HG03571 (cell line): Measurements from ENCODE around the gene PHYH.
"Not testable (repeated sequence)": the region's sequence is repeated elsewhere in the genome, so short reads cannot be mapped to it uniquely, and the experiment has no call there.

ENCODE experiments used
- ATAC-seq: cut with Tn5 transposase; IDR thresholded peaks from one replicate; pipeline ENCODE4 v1.9.1; 2021; ENCODE audit not compliant: unreplicated experiment

The PHYH gene

DNA sequence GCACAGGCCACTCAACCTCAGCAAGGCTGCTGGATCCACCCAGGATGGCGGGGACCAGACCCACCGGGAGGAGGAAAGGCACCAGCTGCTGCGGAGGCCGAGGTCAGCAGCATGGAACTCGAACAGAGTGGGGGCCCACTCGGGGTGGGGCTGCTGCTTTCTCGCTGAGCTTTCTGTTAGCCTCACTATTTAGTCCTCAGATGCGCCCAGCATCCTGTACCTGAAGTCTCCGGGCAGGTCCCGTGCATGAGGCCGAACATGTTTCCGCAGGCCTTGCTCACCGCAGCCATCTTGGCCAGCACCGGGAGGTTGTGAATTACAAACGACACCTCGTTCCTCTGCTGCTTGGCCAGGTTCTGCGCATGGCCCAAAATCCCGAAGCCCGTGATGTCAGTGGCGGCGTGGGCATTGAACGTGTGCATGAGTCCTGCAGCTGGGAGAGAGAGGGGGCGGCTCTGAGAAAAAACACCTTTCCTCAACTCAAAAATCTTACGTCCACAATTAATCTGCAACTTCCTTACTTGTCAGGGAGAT lies 22.8 kb upstream of the PHYH start:
- no peak for ATAC-seq

DNA sequence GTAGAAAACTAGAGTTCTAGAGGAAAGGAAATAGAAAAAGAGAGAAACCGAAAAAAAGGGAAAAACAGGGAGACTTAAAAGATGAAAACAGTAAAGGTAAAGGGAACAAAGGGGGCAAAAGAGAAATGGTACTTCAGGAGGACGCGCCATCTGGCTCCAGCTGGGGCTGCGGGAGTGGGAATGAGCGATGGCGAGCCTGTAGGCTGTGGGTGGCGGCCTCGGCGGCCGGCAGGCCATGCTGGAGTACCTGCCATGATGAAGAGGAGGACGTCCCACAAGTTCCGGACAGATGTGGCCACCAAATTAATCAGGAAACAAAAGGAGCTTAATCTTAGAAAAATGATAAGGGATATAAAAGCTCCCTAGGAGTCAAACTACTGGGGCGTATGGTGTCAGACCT lies 21.7 kb upstream of the PHYH start:
- ATAC-seq, result no peak

DNA sequence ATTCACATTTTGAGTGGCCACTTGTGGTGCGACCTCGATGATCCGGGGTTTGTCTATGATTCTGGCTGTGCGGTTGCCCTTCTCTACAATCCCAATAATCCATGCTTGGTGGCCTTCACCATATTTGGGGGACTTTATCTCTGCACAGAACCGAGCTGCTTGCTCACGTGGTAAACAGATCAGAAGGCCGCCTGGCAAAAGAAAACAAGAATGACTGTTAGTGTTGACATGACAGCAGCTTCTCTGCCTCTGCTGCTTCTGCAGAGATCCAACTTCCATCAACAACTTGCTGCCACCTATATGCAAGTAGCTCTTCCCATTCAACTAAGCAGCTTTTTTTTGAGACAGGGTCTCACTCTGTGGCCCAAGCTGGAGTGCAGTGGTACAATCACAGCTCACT lies 19.3 kb upstream of the PHYH start:
- no peak for ATAC-seq

DNA sequence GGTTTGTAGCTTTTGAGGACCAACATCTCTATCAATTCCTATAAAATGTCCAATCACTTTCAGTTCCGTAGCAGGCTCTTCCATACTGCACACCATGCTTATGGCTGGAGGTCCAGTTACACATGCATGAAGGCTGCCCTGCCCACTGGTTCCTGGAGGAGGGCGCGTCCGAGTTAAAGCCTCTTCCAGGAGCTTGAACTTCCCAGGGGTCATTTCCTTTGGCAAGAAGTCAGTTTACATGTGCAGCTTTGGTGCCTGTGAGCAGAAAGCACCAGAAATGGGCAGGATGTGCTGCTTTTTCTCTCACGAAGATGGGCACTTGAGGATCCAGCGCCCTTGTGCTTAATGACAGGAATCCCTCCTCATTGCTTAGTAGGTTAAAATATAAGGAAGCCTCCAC lies 17.6 kb upstream of the PHYH start:
- ATAC-seq, result no peak

DNA sequence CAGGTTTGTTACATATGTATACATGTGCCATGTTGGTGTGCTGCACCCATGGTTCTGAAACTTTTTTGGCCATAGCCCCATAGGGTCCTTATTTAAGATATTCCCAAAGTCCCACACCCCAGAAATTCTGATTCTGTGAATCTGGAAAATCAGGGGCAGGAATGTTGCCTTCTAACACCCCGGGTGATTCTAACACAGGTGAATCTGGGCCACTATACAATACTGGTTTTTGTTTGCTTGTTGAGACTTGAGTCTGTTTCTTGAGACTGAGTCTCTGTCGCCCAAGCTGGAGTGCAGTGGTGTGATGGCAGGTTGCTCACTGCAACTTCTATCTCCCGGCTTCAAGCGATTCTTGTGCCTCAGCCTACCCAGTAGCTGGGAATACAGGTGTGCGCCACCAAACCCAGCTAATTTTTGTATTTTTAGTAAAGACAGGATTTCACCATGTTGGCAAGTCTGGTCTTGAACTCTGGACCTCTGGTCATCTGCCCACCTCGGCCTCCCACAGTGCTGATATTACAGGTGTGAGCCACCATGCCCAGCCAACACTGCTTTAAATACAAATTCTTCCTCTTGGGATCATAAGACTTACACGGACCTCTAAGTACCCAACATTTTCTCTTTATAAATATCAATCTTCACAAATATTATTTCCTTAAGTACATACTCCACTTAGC lies 16.9 kb upstream of the PHYH start:
- ATAC-seq, result no peak

DNA sequence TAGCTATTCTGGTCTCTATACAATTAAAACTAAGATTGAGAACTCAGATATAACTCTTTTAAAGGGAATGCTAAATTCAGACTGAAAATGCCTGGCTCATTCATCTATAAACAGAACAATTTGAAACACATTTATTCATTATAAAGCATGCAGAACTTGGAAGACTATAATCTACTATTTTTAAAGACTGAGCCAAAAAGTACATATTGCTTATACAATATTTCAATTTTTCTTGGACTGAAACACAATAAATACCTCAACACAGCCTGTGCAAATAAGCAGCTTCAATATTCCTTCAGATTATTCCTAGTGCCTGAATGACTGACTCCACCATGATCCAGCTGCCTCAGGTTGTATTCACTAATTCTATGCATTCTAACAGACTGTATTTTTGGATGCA lies 15.5 kb upstream of the PHYH start:
- ATAC-seq, result no peak

DNA sequence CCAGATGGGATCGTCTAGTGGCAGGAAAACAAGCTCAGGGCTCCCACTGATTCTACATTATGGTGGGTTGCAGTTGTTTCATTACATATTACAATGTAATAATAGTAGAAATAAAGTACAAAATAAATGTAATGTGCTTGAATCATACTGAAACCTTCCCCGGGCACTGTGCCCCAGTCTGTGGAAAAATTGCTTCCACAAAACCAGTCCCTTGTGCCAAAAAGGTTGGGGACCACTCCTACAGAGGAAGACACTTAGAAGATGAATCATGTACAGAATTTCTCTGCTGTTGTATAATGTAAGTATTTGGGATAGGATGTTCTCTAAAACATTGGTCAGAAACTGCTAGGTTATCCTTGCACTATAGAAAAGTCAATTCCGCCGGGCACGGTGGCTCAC lies 11.3 kb upstream of the PHYH start:
- ATAC-seq, result no peak

DNA sequence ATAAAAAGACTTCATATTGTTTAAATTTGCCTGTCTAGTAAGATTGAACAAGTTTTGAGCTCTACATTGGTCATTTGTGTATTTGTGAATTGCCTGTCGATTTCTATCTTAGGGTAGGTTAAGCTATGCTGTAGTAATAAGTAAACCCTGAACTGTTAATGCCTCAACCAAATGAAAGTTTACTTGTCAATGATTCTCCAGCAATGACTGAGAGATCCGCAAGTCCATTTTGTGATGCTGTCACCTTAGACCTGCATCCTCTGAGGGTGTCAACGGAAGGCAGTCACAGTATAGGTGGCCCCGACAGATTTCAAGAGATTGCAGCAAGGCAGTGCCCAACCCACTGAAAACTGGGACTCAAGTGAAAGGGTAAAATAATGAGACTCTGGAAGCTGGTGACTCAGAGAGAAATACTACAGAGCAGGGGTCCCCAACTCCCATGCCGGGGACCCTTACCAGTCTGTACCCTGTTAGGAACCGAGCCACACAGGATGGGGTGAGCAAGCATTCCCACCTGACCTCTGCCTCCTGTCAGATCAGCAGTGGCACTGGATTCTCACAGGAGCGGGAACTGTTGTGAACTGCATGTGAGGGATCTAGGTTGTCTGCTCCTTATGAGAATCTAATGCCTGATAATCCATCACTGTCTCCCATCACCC lies 10.8 kb upstream of the PHYH start:
- ATAC-seq, result no peak

DNA sequence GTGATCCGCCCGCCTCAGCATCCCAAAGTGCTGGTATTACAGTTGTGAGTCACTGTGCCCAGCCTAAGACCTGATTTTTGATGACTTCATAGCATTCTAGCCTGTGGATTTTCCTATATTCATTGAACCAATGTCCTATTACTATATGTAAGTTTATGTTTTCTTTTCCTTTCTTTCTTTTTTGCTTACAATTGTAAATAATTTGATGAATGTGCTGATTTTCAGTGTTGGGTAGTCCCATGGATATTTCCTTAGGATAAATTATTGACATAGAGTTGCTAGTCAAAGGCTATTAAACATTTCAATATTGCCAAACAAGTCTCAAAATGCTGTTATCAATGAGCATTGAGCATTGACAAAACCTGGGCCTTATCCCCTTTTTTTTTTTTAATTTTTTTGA lies 9.9 kb upstream of the PHYH start:
- ATAC-seq, result no peak

DNA sequence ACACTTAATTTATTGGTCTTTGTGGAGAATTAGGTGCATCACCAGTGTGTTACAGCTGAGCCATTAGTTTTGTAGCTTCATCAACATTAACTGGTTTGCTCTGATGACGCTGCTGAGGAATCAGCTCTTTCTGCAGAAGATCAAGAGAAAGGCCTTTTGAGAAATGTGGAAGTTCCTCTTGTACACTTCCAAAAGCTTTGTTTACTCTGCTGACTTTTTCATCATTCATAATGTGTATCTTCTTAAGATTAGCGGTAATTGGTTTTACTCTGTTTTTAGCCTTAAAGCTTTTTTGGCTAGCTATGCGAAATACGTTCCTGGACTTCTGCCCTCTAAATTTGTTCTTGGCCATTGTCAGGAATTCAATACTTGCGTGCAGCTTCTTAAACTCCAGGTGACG lies 8.2 kb upstream of the PHYH start:
- ATAC-seq, result no peak

DNA sequence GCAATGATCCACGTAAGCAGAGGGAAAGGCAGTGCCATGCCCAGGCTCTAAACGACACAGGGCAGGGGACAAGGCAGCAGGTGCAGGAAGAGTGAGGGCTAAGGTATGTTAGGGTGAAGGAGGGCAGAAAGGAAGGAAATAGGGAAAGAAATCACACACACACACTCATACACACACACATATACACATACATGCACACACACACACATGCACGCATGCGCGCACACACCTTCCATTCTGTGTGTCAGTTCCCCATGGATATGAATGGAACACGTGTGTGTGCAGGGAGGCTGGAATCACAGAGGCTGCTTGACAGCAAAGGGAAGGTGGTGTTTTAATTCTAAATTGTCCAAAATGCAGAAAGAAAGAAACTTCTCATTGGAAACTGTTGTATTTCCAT lies 6.2 kb upstream of the PHYH start:
- ATAC-seq, result no peak

DNA sequence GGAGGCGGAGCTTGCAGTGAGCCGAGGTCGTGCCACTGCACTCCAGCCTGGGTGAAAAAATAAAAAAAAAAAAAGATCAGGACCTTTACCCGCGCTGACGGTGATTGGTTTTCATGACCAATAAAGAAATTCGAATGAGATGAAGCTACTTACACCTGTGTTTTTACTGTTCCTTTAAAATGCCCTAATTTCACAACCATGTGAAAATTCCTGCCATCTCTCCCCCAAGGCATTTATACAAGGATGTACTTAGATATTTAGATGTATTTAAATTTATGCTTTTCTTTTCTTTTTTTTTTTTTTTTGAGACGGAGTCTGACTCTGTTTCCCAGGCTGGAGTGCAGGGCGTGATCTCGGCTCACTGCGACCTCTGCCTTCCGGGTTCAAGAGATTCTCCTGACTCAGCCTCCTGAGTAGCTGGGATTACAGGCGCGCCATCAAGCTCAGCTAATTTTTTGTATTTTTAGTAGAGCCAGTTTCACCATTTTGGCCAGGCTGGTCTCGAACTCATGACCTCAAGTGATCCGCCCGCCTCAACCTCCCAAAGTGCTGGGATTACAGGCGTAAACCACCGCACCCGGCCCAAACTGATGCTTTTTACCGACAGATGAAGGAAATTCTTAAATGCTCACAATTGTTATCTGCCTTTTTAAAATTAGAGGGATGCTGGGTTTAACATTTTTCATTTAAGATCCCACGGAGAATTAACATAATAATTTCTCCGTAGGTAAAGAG lies 3.1 kb upstream of the PHYH start:
- no peak for ATAC-seq

DNA sequence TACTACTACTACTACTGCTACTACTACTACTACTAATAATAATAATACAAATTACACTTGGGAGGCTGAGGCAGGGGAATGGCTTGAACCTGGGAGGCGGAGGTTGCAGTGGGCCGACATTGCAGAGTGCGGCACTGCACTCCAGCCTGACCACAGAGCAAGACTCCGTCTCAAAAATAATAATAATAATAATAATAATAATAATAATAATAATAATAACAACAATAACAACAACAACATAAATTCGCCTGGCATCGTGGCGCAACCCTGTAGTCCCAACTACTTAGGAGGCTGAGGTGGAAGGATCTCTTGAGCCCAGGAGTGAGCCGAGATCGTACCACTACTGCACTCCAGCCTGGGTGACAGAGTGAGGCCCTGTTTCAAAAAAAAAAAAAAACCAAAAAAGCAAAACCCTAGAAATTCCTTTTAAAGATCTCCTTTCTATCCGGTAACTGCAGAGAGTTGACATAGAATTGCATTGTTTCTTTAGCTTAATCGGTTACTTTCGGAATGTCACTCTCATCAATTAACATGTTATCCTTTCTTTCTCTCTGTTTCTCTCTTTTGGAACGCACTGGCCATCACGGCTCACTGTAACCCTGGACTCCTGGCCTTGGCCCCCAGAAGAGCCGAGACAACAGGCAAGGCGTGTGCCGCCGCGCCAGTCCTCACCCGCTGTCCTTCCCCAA lies 972 bp downstream of the PHYH start:
- no peak for ATAC-seq

DNA sequence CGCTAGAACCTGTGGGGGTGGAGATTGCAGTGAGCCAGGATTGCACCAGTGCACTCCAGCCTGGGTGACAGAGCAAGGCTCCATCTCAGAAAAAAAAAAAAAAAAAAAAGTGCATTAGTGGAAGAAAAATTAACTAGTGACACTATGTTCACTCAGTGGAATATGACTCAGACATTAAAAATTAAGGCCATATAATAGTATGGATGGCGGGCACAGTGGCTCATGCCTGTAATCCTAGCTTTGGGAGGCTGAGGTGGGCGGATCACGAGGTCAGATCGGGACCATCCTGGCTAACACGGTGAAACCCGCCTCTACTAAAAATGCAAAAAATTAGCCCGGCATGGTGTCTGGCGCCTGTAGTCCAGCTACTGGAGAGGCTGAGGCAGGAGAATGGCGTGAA lies 3.4 kb downstream of the PHYH start:
- ATAC-seq, result no peak

DNA sequence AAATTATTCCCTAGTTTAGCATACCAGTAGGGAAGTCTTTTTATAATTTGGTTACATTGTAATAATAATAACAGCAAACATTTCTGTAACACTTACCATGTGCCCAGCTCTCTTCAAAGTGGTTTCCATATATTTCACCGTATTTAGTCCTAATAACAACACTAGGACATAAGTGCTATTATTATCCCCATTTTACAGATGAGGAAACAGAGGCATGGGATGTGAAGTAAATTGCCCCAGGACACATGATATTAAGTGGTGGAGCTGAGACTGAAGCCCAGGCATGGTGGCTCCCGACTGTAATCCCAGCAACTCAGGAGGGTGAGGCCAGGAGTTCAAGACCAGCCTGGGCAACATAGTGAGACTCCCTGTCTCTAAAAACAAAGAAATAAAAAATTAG lies 5.1 kb downstream of the PHYH start:
- ATAC-seq, result no peak

DNA sequence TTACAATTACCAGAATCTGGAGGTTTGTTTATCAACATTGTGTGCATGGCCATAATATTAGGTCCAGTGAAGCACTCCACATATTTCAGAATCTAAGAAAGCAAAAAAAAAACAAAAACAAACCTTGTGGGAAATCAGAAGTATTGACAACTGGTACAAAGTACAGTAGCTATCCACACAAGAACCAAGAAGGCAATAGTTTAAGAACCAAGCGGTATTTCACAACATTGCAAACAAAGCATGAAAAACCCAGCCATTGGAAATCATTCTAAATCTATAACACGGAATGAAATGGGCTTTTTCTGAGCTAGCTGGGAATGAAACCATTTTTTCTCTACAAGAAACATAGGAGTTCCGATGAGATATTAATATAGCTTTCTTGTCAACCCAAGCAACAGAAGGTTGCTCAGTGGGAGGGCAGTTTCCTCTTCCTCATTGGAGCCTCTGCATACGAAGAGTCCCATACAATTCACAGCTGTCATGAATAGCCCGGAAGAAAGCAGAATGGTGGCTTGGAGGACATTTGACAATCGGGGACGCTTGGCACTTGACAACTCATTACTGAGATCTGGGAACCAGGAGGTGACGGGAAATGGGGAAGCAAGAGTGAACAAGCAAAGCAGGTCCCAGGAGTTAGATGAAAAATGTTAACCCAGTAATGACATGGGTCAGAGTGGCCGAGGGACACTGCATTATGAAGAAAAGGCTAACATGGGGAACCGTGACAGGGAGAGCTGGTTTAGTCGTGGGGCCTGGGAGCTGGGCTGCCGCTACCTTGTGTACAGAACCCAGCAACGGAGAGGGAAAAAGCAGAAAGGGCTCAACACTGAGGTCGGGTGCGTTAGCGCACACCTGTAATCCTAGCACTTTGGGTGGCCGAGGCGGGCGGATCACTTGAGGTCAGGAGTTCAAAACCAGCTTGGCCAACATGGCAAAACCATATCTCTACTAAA lies 7.8 kb downstream of the PHYH start:
- no peak for ATAC-seq

DNA sequence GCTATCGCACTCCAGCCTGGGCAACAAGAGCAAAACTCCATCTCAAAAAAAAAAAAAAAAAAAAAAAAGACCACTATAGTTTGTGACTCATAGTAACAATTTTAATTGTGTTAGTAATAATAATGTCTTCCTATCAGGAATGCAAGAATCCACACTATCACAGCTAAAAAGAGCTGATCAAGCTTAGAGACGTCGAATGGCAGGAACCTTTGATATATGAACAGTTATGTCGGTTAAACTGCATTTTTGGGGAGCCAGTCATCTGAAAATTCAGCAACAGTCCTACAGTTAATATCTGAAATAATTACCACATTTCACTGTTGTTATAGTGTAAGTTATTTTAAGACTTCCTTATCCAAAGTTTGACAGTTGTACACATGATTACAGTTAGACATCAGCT lies 8.8 kb downstream of the PHYH start:
- no peak for ATAC-seq

DNA sequence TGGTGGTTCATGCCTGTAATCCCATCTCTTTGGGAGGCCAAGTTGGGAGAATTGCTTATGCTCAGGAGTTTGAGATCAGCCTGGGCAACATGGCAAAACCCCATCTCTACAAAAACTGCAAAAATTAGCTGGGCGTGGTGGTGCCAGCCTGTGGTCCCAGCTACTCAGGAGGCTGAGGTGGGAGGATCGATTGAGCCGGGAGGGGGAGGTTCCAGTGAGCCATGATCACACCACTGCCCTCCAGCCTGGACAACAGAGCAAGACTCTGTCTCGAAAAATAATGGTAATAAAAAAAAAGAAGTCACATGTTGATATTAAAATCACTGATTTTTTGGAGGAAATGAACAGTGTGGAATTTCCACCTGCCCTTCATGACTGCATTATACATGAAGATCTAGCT lies 15.8 kb downstream of the PHYH start:
- no peak for ATAC-seq

DNA sequence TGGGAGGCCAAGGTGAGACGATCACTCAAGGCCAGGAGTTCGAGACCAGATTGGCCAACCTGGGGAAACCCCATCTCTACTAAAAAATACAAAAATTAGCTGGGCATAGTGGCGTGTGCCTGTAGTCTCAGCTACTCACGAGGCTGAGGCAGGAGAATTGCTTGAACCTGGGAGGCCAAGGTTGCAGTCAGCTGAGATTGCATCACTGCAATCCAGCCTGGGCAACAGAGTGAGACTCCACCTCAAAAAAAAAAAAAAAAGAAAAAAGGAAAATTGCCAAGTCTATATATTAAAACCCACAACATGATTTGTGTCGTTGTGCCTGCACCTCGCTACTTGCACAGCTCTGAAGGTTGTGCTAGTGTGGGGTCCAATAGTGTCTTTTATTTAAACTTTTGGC lies 17.5 kb downstream of the PHYH start:
- not testable (repeated sequence) for ATAC-seq

DNA sequence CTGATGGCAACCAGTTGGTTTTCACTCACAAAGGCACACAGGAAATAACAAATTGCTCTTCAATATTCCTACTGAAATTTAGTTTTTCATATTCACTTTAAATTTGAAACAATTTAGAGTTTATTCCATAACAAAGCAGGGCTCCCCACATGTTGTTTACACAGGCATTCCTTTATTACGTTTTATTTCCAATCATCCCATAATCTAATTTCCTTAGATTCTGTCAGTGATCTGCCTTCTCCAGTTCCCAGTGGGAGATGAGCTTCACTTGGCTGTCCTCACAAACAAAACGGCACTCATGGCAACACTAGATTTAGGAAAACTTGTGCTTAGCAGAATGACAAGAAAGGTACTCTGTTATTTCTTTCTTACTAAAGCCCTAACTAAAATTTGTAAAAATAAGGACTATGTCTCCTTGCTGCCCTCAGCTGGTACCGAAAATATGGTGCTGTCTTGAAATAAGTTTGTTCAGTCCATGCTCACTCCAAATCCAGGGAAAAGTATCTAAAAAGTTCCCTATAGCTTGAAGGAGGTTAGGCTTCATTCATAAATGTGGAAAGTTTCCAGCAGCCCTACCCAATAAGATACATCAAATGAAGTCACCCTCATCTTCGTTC lies 23.0 kb downstream of the PHYH start:
- ATAC-seq, result no peak
